Central memory CD8-positive, alpha-beta T cell (primary cell): ENCODE data around the gene TFPI.

Experiments used
- ATAC-seq: fragments of 150-1000 bp; cut with Tn5 transposase; replicated peaks from 2 replicates; pipeline ENCODE4 v1.10.0; 2022; ENCODE audit warnings: mild to moderate bottlenecking, moderate FRiP score, moderate number of reproducible peaks; ENCODE audit not compliant: poor library complexity, severe bottlenecking; ENCODE audit errors: extremely low read depth
- DNase-seq, 2 donors: peaks; one replicate each; pipeline ENCODE4 v3.0.0; 2021; ENCODE audit warnings: low spot score in 2 of 2
- H3K27ac Mint-ChIP-seq: one replicate; pipeline ENCODE4 v1.8.0; 2022; ENCODE audit warnings: low read depth, mild to moderate bottlenecking, moderate library complexity, mixed read lengths
- H3K27me3 Mint-ChIP-seq: one replicate; pipeline ENCODE4 v1.8.0; 2022; ENCODE audit warnings: mixed read lengths
- H3K36me3 Mint-ChIP-seq: one replicate; pipeline ENCODE4 v1.8.0; 2022; ENCODE audit warnings: mild to moderate bottlenecking, moderate library complexity, mixed read lengths; ENCODE audit not compliant: insufficient read depth
- H3K4me1 Mint-ChIP-seq: one replicate; pipeline ENCODE4 v1.8.0; 2022; ENCODE audit warnings: mixed read lengths
- H3K4me3 Mint-ChIP-seq: one replicate; pipeline ENCODE4 v1.8.0; 2022; ENCODE audit warnings: mild to moderate bottlenecking, moderate library complexity, mixed read lengths
- H3K9me3 Mint-ChIP-seq: one replicate; pipeline ENCODE4 v1.8.0; 2022; ENCODE audit warnings: mixed read lengths

TFPI gene

GRCh38 chr2:187422282-187422681 is 132.0 kb downstream of the TFPI start:
- ATAC-seq, result no peak
- Mint-ChIP-seq H3K27me3 (no peaks in the 10 kb centered on the region), H3K4me3 (no peak overlapping the region)

GRCh38 chr2:187421519-187421918 is 132.7 kb downstream of the TFPI start:
- Mint-ChIP-seq H3K36me3 (peaks cover 2% of the 10 kb centered on the region), H3K4me3 (no peak overlapping the region), H3K4me1 (no peaks in the 10 kb centered on the region), H3K27ac (no peak overlapping the region), H3K27me3 (no peaks in the 10 kb centered on the region), H3K9me3 (peaks cover 15% of the 10 kb centered on the region)
- ATAC-seq (no peak), DNase-seq (no peak)

More at GRCh38 chr2:187422282-187422681, 132.0 kb downstream of the TFPI start:
- DNase-seq, result no peak
- Mint-ChIP-seq H3K4me1 (no peaks in the 10 kb centered on the region), H3K36me3 (peaks cover 2% of the 10 kb centered on the region), H3K27ac (no peak overlapping the region), H3K9me3 (peaks cover 15% of the 10 kb centered on the region)

GRCh38 chr2:187419808-187420207 is 134.4 kb downstream of the TFPI start:
- Mint-ChIP-seq H3K27ac (no peak overlapping the region), H3K4me1 (no peaks in the 10 kb centered on the region), H3K9me3 (peaks cover 15% of the 10 kb centered on the region), H3K36me3 (peaks cover 2% of the 10 kb centered on the region), H3K27me3 (no peaks in the 10 kb centered on the region), H3K4me3 (no peak overlapping the region)
- DNase-seq (no peak), ATAC-seq (no peak)

GRCh38 chr2:187415449-187415848 is 138.8 kb downstream of the TFPI start:
- Mint-ChIP-seq H3K9me3 (peaks cover 3% of the 10 kb centered on the region), H3K4me1 (no peaks in the 10 kb centered on the region)

More at GRCh38 chr2:187415449-187415848, 138.8 kb downstream of the TFPI start:
- ATAC-seq (no peak), DNase-seq (no peak)
- Mint-ChIP-seq H3K27me3 (no peaks in the 10 kb centered on the region), H3K4me3 (no peak overlapping the region), H3K36me3 (no peaks in the 10 kb centered on the region), H3K27ac (no peak overlapping the region)
